ENCODE results near the gene SPOPL. TPM values are rescaled to one million over a fixed set of nuclear protein-coding genes. Genes with fewer than 3 reads are reported as not detected.

Gene SPOPL
- total and polyA plus RNA-seq, 9 of the 15 experiments (the other 6 are each of a cell fraction or from before 2014, with no cell fraction given), result 0.53 to 6.1 (median 4.1) TPM

DNA sequence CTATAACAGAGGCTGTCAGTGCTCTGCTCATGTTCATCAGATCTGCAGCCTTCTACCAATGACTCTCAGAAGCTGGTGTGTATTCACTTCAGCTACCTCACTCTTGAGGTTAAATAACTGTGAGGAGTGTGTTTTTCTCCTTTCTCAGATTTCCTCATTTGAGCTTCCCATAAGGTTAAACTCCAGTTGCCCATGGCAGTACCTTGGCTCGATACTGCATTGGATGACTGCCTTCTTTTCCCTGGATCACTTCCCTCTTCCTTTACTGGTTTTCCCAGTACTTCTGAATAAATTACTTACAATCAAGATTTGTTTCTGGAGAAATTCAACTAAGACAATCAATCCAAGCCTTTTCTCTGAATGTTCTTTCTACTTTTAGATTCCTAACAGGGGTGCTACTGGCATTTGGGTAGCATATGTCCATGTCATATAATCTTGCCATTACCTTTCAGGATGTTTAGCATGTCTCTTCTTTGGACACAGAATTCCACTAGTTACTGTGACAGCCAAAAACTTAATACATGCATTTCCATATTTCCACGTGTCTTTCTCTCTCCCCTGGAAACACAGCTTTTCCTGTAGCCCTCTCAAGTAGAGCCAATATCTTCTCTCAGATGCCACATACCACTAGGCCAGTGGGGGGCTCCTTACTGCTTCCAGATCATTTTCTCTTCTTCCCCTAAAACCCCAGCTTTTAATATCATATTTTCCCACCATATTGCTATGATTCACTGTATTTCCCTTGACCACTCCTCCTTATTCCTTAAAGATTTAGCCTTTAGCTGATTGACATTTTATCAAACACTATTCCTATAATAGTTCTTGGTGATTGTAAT, 15.0 kb upstream of the SPOPL start (continued):
- TF ChIP-seq, protein P1, sequence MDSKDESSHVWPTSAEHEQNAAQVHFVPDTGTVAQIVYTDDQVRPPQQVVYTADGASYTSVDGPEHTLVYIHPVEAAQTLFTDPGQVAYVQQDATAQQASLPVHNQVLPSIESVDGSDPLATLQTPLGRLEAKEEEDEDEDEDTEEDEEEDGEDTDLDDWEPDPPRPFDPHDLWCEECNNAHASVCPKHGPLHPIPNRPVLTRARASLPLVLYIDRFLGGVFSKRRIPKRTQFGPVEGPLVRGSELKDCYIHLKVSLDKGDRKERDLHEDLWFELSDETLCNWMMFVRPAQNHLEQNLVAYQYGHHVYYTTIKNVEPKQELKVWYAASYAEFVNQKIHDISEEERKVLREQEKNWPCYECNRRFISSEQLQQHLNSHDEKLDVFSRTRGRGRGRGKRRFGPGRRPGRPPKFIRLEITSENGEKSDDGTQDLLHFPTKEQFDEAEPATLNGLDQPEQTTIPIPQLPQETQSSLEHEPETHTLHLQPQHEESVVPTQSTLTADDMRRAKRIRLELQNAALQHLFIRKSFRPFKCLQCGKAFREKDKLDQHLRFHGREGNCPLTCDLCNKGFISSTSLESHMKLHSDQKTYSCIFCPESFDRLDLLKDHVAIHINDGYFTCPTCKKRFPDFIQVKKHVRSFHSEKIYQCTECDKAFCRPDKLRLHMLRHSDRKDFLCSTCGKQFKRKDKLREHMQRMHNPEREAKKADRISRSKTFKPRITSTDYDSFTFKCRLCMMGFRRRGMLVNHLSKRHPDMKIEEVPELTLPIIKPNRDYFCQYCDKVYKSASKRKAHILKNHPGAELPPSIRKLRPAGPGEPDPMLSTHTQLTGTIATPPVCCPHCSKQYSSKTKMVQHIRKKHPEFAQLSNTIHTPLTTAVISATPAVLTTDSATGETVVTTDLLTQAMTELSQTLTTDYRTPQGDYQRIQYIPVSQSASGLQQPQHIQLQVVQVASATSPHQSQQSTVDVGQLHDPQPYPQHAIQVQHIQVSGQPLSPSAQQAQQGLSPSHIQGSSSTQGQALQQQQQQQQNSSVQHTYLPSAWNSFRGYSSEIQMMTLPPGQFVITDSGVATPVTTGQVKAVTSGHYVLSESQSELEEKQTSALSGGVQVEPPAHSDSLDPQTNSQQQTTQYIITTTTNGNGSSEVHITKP (IDR thresholded peaks at IDR 0.05; ENCODE audit: partially characterized antibody), result peak; percentile 94
- no peak for TF ChIP-seq BCL6 (CRISPR knock-in tag; IDR thresholded peaks at IDR 0.05)

- WGBS (ENCODE audit: insufficient coverage, low coverage, missing lambda C conversion rate), result 70% methylated on average over 4 of the region's 4 CpGs
- Histone ChIP-seq H3K79me2 (ENCODE audit: control insufficient read depth, insufficient read depth, low read length) (no peaks in the 10 kb centered on the region), H3K9ac (ENCODE audit: insufficient read depth in 1 of 2, low read depth in 2 of 2, low read length in 2 of 2) (no peak overlapping the region), H4K20me1 (replicated peaks; ENCODE audit: control insufficient read depth, insufficient read depth, low read length) (no peaks in the 10 kb centered on the region), H3K27ac (ENCODE audit: extremely low read depth, low read depth, low read length) (no peak overlapping the region), H3K4me2 (ENCODE audit: insufficient read depth, low read length) (no peak overlapping the region), H3K36me3 (ENCODE audit: control insufficient read depth, insufficient read depth, low read length) (no peaks in the 10 kb centered on the region), H3K4me1 (replicated peaks in 1 of 2; ENCODE audit: control insufficient read depth in 2 of 2, insufficient read depth in 2 of 2, low read length in 2 of 2) (peaks cover 4 to 17% of the 10 kb centered on the region in 2 experiments; a peak in 3 of 5 replicates), H3K4me3 (no peak overlapping the region), H2AFZ (ENCODE audit: low read depth, low read length) (no peak overlapping the region), H3K9me1 (ENCODE audit: control insufficient read depth, insufficient read depth, low read length) (no peaks in the 10 kb centered on the region), H3K27me3 (ENCODE audit: control insufficient read depth in 2 of 2, insufficient read depth in 2 of 2, low read length in 2 of 2) (no peaks in the 10 kb centered on the region), H3K9me3 (replicated peaks; ENCODE audit: control insufficient read depth, insufficient read depth, low read depth, low read length) (no peaks in the 10 kb centered on the region)
- ChIA-PET POLR2A (interaction anchor here (1.2 to 1.6 kb wide), 2 partner anchors 9 to 14 kb away, joined by 3 read pairs; no protein-coding TSS in a partner anchor), CTCF (ENCODE audit: low intra/inter-chr PET ratio) (no interaction called here)
- no TSS peak for BruUV-seq (replicated peaks)
- no peak for ATAC-seq
- TF ChIP-seq ZFP30 (CRISPR knock-in tag; IDR thresholded peaks at IDR 0.05; ENCODE audit: borderline replicate concordance) (no peak), EHMT2 (IDR thresholded peaks at IDR 0.05) (no peak), ARNT (IDR thresholded peaks at IDR 0.05) (no peak)
- in situ Hi-C loops (cut with MboI) (no loop called here), intact Hi-C loops (cut with micrococcal nuclease) (no loop called here)
- no peak for FAIRE-seq
- DNase-seq (ENCODE audit: extremely low read depth in 1 of 4, low spot score in 3 of 4), result no peak
These were observed 10.7 kb upstream of the SPOPL start for GRCh38 chr2:138490673-138491494.
